Measurements from ENCODE around the gene FLNB.
A peak's percentile ranks its signal among the peaks of the same experiment; 100 is the strongest.

The FLNB gene

GRCh38 chr3:58009749-58010535 lies 1.7 kb downstream of the FLNB start:
- DNase-seq, result no peak

GRCh38 chr3:58010562-58010961 lies 2.3 kb downstream of the FLNB start:
- DNase-seq, result no peak

GRCh38 chr3:58011580-58011979 lies 3.4 kb downstream of the FLNB start:
- no peak for DNase-seq

- no peak for DNase-seq
Measured at GRCh38 chr3:58012302-58012701, 4.1 kb downstream of the FLNB start.

GRCh38 chr3:58013099-58013498 lies 4.9 kb downstream of the FLNB start:
- no peak for DNase-seq

GRCh38 chr3:58013973-58014649 lies 5.9 kb downstream of the FLNB start:
- DNase-seq, result no peak

- DNase-seq, result no peak
Measured at GRCh38 chr3:58015520-58015915, 7.3 kb downstream of the FLNB start.

- DNase-seq, result no peak
Measured at GRCh38 chr3:58016710-58017109, 8.5 kb downstream of the FLNB start.

- no peak for DNase-seq
Measured at GRCh38 chr3:58018892-58019742, 10.9 kb downstream of the FLNB start.

GRCh38 chr3:58020783-58021071 lies 12.5 kb downstream of the FLNB start:
- no peak for DNase-seq

GRCh38 chr3:58021072-58021959 lies 13.1 kb downstream of the FLNB start:
- DNase-seq, result peak in 1 of 2 experiments; percentile 21

- no peak for DNase-seq
Measured at GRCh38 chr3:58021962-58022361, 13.7 kb downstream of the FLNB start.

- no peak for DNase-seq
Measured at GRCh38 chr3:58022490-58022889, 14.3 kb downstream of the FLNB start.

- no peak for DNase-seq
Measured at GRCh38 chr3:58023531-58023930, 15.3 kb downstream of the FLNB start.

GRCh38 chr3:58025406-58025805 lies 17.2 kb downstream of the FLNB start:
- DNase-seq, result no peak

- DNase-seq, result peak; percentile 17 to 35
Measured at GRCh38 chr3:58025837-58026569, 17.8 kb downstream of the FLNB start.

- no peak for DNase-seq
Measured at GRCh38 chr3:58026598-58026997, 18.4 kb downstream of the FLNB start.

- DNase-seq, result no peak
Measured at GRCh38 chr3:58027704-58028317, 19.6 kb downstream of the FLNB start.

- DNase-seq, result no peak
Measured at GRCh38 chr3:58028902-58029301, 20.7 kb downstream of the FLNB start.

- no peak for DNase-seq
Measured at GRCh38 chr3:58029842-58030584, 21.8 kb downstream of the FLNB start.

GRCh38 chr3:58032186-58032585 lies 24.0 kb downstream of the FLNB start:
- DNase-seq, result no peak

Measured in NCI-H187 (cell line).